Stimulated activated CD8-positive, alpha-beta memory T cell treated with anti-CD3 and anti-CD28 coated beads, Interleukin-12 subunit alpha, Interleukin-12 subunit beta, amount 100 ng/mL, for 1 hour (primary cell): ENCODE measurements around the gene CCDC7.
"Not testable (repeated sequence)": the region's sequence is repeated elsewhere in the genome, so short reads cannot be mapped to it uniquely, and the experiment has no call there.

Experiments
- DNase-seq: peaks from one replicate; pipeline ENCODE4 v3.0.0-alpha.2; 2020; ENCODE audit warnings: low read depth

CCDC7 gene

GRCh38 chr10:32454148-32454547 is 8.2 kb downstream of the CCDC7 start:
- no peak for DNase-seq

- DNase-seq = peak; percentile 22
Measured at GRCh38 chr10:32459051-32459698, 13.2 kb downstream of the CCDC7 start.

- DNase-seq = no peak
Measured at GRCh38 chr10:32461203-32461602, 15.3 kb downstream of the CCDC7 start.

- no peak for DNase-seq
Measured at GRCh38 chr10:32471232-32471631, 25.3 kb downstream of the CCDC7 start.

- DNase-seq = no peak
Measured at GRCh38 chr10:32477499-32477898, 31.6 kb downstream of the CCDC7 start.

GRCh38 chr10:32481606-32482005 is 35.7 kb downstream of the CCDC7 start:
- no peak for DNase-seq

GRCh38 chr10:32483019-32483502 is 37.1 kb downstream of the CCDC7 start:
- not testable (repeated sequence) for DNase-seq

GRCh38 chr10:32488038-32488437 is 42.1 kb downstream of the CCDC7 start:
- DNase-seq = not testable (repeated sequence)

GRCh38 chr10:32489158-32489557 is 43.2 kb downstream of the CCDC7 start:
- DNase-seq = no peak

- DNase-seq = no peak
Measured at GRCh38 chr10:32489901-32490300, 44.0 kb downstream of the CCDC7 start.

- DNase-seq = not testable (repeated sequence)
Measured at GRCh38 chr10:32494562-32494961, 48.6 kb downstream of the CCDC7 start.

- DNase-seq = not testable (repeated sequence)
Measured at GRCh38 chr10:32500136-32500535, 54.2 kb downstream of the CCDC7 start.

GRCh38 chr10:32501906-32502305 is 56.0 kb downstream of the CCDC7 start:
- no peak for DNase-seq

GRCh38 chr10:32505762-32506420 is 60.0 kb downstream of the CCDC7 start:
- DNase-seq = not testable (repeated sequence)

GRCh38 chr10:32511599-32511998 is 65.7 kb downstream of the CCDC7 start:
- no peak for DNase-seq

- DNase-seq = no peak
Measured at GRCh38 chr10:32516567-32517495, 70.9 kb downstream of the CCDC7 start.

GRCh38 chr10:32530231-32530630 is 84.3 kb downstream of the CCDC7 start:
- no peak for DNase-seq

- DNase-seq = no peak
Measured at GRCh38 chr10:32538256-32538655, 92.3 kb downstream of the CCDC7 start.

- no peak for DNase-seq
Measured at GRCh38 chr10:32540691-32541470, 94.9 kb downstream of the CCDC7 start.

- no peak for DNase-seq
Measured at GRCh38 chr10:32548208-32548607, 102.3 kb downstream of the CCDC7 start.

GRCh38 chr10:32556783-32557395 is 110.9 kb downstream of the CCDC7 start:
- DNase-seq = no peak
